ENCODE data around the gene RPL10. TPM values are rescaled to one million over a fixed set of nuclear protein-coding genes. Genes with fewer than 3 reads are reported as not detected.

Gene RPL10
- total RNA-seq, 1 donor from 2014 or later, result 3,704 TPM

DNA sequence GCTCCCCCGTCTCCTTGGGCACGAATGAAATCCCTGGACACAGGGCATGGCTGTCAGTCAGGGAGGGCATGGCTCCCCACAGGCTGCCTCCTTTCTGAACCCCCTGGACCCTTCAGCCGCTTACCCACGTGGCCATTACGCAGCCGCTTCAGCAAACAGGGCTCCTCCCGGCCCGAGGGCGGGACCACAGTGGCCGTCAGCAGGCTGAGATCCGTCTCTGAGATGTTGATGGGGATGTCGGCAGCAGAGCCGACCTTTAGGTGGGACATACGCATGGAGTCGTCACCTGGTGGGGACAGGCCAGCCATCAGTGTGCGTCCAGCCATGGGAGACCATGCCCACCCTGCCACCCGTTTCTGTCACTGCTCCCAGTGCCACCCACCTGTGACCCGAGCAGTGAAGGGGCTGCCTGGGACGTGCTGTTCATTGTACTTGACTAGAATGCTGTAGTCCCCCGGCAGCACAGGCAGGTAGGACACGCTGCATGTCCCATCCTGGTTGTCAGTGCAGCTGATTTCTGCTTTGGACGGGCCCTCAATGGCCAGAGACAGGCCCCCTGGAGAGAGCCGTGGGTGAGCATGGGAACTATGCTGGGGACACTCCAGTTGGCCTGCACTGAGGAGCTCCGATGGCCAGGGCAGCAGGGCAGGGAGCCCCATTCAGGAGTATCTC lies 44.9 kb upstream of the RPL10 start:
- Mint-ChIP-seq H3K27me3 (ENCODE audit: unreplicated experiment) (peaks cover under 1% of the 10 kb centered on the region), H3K27ac (ENCODE audit: unreplicated experiment) (no peak overlapping the region), H3K9me3 (ENCODE audit: unreplicated experiment) (no peaks in the 10 kb centered on the region), H3K36me3 (ENCODE audit: low read depth, unreplicated experiment) (no peaks in the 10 kb centered on the region), H3K4me3 (ENCODE audit: unreplicated experiment) (no peak overlapping the region), H3K4me1 (ENCODE audit: unreplicated experiment) (no peaks in the 10 kb centered on the region)
- DNase-seq (ENCODE audit: low spot score), result no peak
- TF ChIP-seq, protein P1, sequence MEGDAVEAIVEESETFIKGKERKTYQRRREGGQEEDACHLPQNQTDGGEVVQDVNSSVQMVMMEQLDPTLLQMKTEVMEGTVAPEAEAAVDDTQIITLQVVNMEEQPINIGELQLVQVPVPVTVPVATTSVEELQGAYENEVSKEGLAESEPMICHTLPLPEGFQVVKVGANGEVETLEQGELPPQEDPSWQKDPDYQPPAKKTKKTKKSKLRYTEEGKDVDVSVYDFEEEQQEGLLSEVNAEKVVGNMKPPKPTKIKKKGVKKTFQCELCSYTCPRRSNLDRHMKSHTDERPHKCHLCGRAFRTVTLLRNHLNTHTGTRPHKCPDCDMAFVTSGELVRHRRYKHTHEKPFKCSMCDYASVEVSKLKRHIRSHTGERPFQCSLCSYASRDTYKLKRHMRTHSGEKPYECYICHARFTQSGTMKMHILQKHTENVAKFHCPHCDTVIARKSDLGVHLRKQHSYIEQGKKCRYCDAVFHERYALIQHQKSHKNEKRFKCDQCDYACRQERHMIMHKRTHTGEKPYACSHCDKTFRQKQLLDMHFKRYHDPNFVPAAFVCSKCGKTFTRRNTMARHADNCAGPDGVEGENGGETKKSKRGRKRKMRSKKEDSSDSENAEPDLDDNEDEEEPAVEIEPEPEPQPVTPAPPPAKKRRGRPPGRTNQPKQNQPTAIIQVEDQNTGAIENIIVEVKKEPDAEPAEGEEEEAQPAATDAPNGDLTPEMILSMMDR (IDR thresholded peaks at IDR 0.05; ENCODE audit: unreplicated experiment), result no peak

DNA sequence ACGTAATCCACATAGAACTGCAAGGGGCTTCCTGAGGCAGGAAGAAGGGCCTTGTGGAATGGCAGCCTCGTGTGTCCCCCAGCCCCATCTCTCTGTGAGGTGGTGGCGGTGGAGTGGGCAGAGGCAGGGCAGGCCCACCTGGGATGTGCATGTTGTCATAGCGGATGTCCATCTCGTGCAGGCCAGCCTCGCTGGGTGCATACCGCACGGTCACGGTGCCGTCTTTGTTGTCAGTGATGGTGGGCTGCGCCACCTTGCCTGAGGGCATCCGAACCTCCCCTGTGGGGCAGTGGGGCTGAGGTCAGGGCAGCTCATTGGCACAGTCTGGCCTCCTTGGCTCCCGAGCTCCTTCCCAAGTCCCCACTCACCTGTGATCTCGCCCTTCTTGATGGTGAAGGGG lies 44.2 kb upstream of the RPL10 start:
- no peak overlapping the region for H3K27ac Mint-ChIP-seq (ENCODE audit: unreplicated experiment)
- no peaks in the 10 kb centered on the region for H3K9me3 Mint-ChIP-seq (ENCODE audit: unreplicated experiment)
- peaks cover 3% of the 10 kb centered on the region for H3K36me3 Mint-ChIP-seq (ENCODE audit: low read depth, unreplicated experiment)
- no peak overlapping the region for H3K4me3 Mint-ChIP-seq (ENCODE audit: unreplicated experiment)
- TF ChIP-seq, protein P1 (IDR thresholded peaks at IDR 0.05; ENCODE audit: unreplicated experiment), result no peak
- DNase-seq (ENCODE audit: low spot score), result no peak
- H3K4me1 Mint-ChIP-seq (ENCODE audit: unreplicated experiment), result no peaks in the 10 kb centered on the region
- peaks cover 2% of the 10 kb centered on the region for H3K27me3 Mint-ChIP-seq (ENCODE audit: unreplicated experiment)

DNA sequence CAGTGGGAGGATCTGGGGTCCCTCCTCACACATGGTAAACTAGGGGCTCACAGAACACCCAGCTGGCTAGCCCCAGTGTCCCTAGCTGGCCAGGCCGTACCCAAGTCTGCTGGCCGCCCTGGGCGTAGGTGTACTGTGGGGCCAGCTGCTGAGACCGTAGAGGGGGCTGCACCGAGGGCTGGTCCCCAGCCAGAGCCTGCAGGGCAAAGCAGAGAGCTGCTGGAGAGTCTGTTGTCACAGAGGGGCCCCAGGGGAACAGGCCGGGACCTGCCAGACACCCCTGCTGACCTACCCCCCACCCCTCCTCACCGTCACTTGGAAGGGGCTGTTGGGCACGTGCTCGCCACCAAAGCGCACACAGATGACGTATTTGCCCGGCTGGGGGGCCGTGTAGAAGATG lies 43.7 kb upstream of the RPL10 start:
- H3K27me3 Mint-ChIP-seq (ENCODE audit: unreplicated experiment), result peaks cover 2% of the 10 kb centered on the region
- H3K9me3 Mint-ChIP-seq (ENCODE audit: unreplicated experiment), result no peaks in the 10 kb centered on the region
- no peak overlapping the region for H3K4me3 Mint-ChIP-seq (ENCODE audit: unreplicated experiment)
- no peak overlapping the region for H3K27ac Mint-ChIP-seq (ENCODE audit: unreplicated experiment)
- H3K36me3 Mint-ChIP-seq (ENCODE audit: low read depth, unreplicated experiment), result peaks cover 3% of the 10 kb centered on the region
- TF ChIP-seq, protein P1 (IDR thresholded peaks at IDR 0.05; ENCODE audit: unreplicated experiment), result no peak
- no peak for DNase-seq (ENCODE audit: low spot score)
- H3K4me1 Mint-ChIP-seq (ENCODE audit: unreplicated experiment), result no peaks in the 10 kb centered on the region

DNA sequence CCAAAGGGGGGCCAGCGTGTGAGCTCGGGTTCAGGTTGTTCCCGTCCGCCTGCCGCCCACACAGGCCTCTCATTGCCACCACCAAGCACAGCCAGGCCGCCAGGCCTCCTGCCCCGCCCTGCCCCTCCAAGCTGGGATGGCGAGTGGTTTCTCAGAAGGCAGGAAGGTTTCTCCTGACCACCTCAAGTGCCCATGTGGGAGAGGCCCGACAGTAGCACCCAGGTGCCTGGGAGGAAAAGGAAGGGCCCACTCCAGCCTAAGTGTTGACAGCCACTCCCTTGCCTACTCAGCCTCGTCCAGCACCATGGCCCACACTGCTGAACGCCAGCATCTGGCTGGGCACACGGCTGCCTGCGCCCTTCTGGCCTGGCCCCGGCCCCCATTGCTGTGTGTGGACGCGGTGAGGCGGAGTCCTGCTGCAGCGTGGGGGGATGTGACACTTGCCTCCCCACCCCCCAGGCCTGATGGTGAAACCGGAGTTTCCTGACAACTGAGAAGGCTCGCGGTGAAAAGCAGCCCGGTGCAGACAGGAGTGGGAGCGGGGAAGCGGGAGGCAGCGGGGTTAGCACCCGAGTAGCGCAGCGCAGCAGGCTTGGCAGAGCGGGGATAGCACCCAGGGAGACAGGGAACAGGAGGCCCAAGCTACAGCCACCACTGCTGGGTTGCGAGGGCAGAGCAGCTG lies 42.9 kb upstream of the RPL10 start:
- H3K27ac Mint-ChIP-seq (ENCODE audit: unreplicated experiment), result no peak overlapping the region
- H3K9me3 Mint-ChIP-seq (ENCODE audit: unreplicated experiment), result no peaks in the 10 kb centered on the region
- no peaks in the 10 kb centered on the region for H3K4me1 Mint-ChIP-seq (ENCODE audit: unreplicated experiment)

More for the DNA sequence above, 42.9 kb upstream of the RPL10 start:
- Mint-ChIP-seq H3K4me3 (ENCODE audit: unreplicated experiment) (no peak overlapping the region), H3K27me3 (ENCODE audit: unreplicated experiment) (peaks cover 3% of the 10 kb centered on the region), H3K36me3 (ENCODE audit: low read depth, unreplicated experiment) (peaks cover 3% of the 10 kb centered on the region)
- TF ChIP-seq, protein P1 (IDR thresholded peaks at IDR 0.05; ENCODE audit: unreplicated experiment), result no peak
- no peak for DNase-seq (ENCODE audit: low spot score)

Measured in endothelial cell (in vitro differentiated cells).